Fibroblast of pulmonary artery (primary cell): ENCODE data around the gene CATSPERD.

Experiments used
- DNase-seq: peaks from one replicate; pipeline ENCODE4 v3.0.0-alpha.2; 2010; ENCODE audit warnings: low read depth
- H3K4me3 ChIP-seq: replicated peaks from 2 replicates; pipeline ENCODE4 v1.5.1; 2011; ENCODE audit warnings: low read depth, mild to moderate bottlenecking, control low read depth, low read length, moderate library complexity
- TF ChIP-seq, protein P1 (sequence below): IDR thresholded peaks from 2 replicates; pipeline ENCODE4 v1.5.1; 2011; ENCODE audit warnings: mild to moderate bottlenecking, control low read depth, low read length, inconsistent platforms; ENCODE audit errors: missing control alignments

Gene CATSPERD

DNA sequence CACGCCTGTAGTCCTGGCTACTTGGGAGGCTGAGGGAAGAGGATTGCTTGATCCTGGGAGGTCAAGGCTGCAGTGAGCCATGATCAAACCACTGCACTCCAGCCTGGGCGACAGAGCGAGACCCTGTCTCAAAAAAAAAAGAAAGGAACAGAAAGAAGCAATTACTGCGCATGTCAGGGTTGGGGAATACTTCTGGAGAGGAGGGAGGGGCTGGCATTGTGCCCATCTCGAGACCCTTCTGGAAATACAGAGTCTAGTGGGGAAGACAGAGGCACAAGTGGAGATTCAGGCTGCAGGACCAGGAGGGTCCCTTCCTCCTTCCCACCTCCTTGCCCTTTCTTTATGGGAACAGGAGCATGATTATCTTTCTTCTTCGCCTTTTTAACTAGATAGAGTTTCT lies 33.3 kb downstream of the CATSPERD start:
- TF ChIP-seq, protein P1, sequence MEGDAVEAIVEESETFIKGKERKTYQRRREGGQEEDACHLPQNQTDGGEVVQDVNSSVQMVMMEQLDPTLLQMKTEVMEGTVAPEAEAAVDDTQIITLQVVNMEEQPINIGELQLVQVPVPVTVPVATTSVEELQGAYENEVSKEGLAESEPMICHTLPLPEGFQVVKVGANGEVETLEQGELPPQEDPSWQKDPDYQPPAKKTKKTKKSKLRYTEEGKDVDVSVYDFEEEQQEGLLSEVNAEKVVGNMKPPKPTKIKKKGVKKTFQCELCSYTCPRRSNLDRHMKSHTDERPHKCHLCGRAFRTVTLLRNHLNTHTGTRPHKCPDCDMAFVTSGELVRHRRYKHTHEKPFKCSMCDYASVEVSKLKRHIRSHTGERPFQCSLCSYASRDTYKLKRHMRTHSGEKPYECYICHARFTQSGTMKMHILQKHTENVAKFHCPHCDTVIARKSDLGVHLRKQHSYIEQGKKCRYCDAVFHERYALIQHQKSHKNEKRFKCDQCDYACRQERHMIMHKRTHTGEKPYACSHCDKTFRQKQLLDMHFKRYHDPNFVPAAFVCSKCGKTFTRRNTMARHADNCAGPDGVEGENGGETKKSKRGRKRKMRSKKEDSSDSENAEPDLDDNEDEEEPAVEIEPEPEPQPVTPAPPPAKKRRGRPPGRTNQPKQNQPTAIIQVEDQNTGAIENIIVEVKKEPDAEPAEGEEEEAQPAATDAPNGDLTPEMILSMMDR, result no peak
- no peak for DNase-seq
- H3K4me3 ChIP-seq, result no peak overlapping the region

DNA sequence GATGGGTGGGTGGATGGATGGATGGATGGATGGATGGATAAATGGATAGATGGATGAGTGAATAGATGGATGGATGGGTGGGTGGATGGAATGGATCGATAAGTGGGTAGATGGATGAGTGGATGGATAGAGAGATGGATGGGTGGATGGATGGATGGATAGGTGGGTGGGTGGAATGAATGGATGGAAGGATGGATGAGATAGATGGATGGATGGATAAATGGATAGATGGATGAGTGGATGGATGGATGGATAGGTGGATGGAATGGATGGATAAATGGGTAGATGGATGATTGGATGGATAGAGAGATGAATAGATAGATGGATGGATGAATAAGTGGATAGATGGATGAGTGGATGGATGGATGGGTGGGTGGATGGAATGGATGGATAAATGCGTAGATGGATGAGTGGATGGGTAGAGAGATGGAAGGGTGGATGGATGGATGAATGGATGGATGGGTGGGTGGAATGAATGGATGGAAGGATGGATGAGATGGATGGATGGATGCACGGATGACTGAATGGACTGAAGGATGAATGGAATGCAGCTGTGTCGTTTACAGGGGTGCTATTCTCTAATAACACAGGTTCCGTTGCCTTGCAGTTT lies 42.3 kb downstream of the CATSPERD start:
- no peak overlapping the region for H3K4me3 ChIP-seq
- TF ChIP-seq, protein P1, result no peak
- no peak for DNase-seq

DNA sequence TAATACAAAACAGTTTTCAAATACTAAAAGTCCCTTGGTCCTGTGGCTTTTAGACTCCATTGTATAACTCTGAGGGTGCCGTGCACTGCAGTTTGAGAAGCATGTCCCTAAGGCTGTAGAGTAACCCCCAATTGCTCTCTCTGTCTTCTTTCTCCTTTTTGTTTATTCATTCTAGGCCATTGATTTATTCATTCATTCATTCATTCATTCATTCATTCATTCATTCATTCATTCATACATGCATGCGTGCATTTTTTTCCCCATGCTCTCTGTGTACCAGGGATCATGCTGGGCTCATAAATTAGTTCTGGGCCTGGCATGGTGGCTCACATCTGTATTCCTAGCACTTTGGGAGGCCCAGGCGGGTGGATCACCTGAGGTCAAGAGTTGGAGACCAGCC lies 44.8 kb downstream of the CATSPERD start:
- TF ChIP-seq, protein P1, result no peak
- DNase-seq, result no peak
- H3K4me3 ChIP-seq, result no peak overlapping the region

DNA sequence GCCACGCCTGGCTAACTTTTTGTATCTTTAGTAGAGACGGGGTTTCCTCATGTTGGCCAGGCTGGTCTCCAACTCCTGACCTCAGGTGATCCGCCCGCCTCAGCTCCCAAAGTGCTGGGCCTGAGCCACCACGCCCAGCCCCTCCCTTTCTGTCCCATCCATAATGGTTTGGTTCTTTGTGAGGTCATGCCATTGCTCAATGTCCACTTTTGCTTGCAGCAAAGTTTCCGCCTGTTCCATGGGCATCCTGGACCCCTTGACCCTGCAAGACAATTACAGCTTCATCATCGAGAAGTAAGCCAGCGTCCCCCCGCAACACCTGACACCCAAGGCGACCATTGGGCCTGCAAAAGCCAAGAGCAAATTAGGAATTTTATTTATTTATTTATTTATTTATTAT lies 47.5 kb downstream of the CATSPERD start:
- TF ChIP-seq, protein P1, result no peak
- DNase-seq, result no peak
- no peak overlapping the region for H3K4me3 ChIP-seq

DNA sequence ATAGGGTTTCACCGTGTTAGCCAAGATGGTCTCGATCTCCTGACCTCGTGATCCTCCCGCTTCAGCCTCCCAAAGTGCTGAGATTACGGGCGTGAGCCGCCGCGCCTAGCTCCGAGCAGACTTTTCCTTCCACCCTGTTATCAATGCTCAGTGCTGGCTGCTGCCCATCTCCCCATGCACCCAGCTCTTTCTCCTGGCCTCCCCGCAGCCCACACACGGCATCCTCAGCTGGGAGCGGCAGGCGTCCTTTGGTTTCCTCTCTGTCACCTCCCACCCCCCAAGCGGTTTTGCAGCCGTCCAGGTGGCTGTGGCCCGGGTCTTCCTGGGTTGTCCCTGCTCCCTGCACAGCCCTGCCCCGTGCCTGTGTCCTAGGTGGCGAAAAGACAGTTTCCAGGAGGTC lies 52.0 kb downstream of the CATSPERD start:
- H3K4me3 ChIP-seq, result no peak overlapping the region
- TF ChIP-seq, protein P1, result no peak
- DNase-seq, result no peak

DNA sequence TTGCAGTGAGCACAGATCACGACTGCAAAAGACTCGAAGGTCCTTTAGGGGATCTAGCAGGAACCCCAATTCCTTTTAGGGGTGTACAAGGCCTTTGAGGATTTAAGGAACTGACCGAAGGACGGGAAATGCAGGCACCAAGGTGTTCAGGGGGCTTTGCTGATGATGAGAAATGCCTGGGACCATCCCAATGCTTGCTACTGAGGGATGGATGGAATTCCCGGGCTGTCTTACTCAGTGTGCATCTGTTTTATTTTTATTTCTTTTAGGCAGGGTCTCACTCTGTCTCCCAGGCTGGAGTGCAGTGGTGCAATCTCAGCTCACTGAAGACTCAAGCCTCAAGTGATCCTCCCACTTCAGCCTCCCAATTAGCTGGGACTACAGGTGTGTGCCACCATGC lies 52.8 kb downstream of the CATSPERD start:
- DNase-seq, result no peak
- no peak overlapping the region for H3K4me3 ChIP-seq
- TF ChIP-seq, protein P1, result no peak

DNA sequence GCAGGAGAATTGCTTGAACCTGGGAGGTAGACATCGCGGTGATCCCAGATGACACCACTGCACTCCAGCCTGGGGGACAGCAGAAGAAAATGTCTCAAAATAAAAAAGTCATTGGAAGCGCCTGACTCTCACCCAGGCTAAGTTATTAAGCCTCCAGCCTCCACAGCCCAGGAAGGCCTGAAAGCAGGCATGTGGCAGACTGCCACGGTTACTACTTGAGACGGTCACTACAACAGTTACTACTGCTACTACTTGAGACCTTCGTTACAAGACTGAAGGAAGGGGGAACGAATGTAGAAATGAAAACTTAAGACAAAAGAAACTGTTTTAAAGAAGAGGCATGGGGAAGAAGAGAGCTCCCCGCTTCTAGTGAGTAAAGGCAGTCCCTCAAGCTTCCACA lies 54.5 kb downstream of the CATSPERD start:
- TF ChIP-seq, protein P1, result no peak
- no peak overlapping the region for H3K4me3 ChIP-seq
- DNase-seq, result no peak
